Activated naive CD4-positive, alpha-beta T cell treated with anti-CD3 and anti-CD28 coated beads, Interleukin-2, amount 50 U/mL, for 24 hours (primary cell): Measurements from ENCODE around the gene CACNA1F.

ENCODE experiments used
- H3K27ac Mint-ChIP-seq: one replicate; pipeline ENCODE4 v1.8.0; 2021; ENCODE audit warnings: mild to moderate bottlenecking, mixed read lengths
- H3K27me3 Mint-ChIP-seq: one replicate; pipeline ENCODE4 v1.8.0; 2021; ENCODE audit warnings: mixed read lengths
- H3K36me3 Mint-ChIP-seq: one replicate; pipeline ENCODE4 v1.8.0; 2021; ENCODE audit warnings: mixed read lengths
- H3K4me1 Mint-ChIP-seq: one replicate; pipeline ENCODE4 v1.8.0; 2021; ENCODE audit warnings: mixed read lengths
- H3K4me3 Mint-ChIP-seq: one replicate; pipeline ENCODE4 v1.8.0; 2021; ENCODE audit warnings: mild to moderate bottlenecking, mixed read lengths
- H3K9me3 Mint-ChIP-seq: one replicate; pipeline ENCODE4 v1.8.0; 2021; ENCODE audit warnings: mixed read lengths

CACNA1F gene

DNA sequence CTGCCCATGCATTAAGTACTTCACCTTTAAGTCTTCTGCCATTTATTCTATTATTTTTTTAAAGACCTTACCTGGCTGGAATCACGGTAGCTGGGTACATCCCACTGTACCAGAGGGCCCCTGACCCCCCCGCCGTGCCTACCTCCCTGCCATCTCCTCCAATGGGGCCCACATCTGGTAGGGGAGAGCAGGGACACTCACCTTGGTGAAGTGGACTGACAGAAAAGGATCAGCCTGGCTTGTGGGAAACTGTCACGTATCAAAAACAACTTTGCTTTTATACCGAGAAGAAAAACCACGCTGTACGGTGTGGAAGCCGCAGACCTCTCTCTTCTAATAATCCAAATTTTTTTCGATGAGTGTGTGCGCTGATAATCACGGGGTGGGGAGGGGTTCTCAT, 31.3 kb upstream of the CACNA1F start, which contains the start of gene FOXP3:
TSS of gene FOXP3 (minus strand) at position 251 of the 400 bp plus-strand sequence. CDS start 6,205 bp downstream, outside the sequence.
- peaks cover 45% of the 10 kb centered on the region for H3K4me1 Mint-ChIP-seq
- H3K4me3 Mint-ChIP-seq = peak within 1 kb of the TSS; percentile 64
- H3K36me3 Mint-ChIP-seq = no peaks in the 10 kb centered on the region
- peak within 1 kb of the TSS; percentile 87 for H3K27ac Mint-ChIP-seq
- H3K27me3 Mint-ChIP-seq = no peaks in the 10 kb centered on the region
- no peaks in the 10 kb centered on the region for H3K9me3 Mint-ChIP-seq

- Mint-ChIP-seq H3K36me3 (no peaks in the 10 kb centered on the region), H3K4me1 (peaks cover 49% of the 10 kb centered on the region), H3K27ac (peak overlapping the region; percentile 87), H3K27me3 (no peaks in the 10 kb centered on the region), H3K9me3 (no peaks in the 10 kb centered on the region), H3K4me3 (no peak overlapping the region)
Observed at GRCh38 chrX:49263631-49264030, 30.5 kb upstream of the CACNA1F start.

DNA sequence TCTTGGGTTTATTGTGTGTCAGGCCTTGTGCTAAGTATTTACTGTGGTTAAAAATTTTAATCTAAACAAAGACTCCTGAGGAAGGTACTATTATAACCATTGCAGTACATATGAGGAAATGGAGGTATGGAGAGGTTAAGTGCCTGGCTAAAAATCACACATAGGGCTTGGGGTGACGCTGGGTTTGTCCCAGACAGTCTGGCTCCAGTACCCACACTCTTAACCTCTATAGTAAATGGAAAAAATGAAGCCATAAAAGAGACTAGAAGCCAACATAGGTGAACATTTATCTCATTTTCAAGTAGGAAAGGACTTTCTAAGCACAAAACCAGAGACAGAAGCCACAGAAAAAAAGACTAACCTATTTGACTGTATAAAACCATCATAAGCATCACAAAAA, 29.5 kb upstream of the CACNA1F start:
- Mint-ChIP-seq H3K27ac (peak overlapping the region; percentile 66), H3K4me1 (peaks cover 48% of the 10 kb centered on the region), H3K4me3 (no peak overlapping the region), H3K27me3 (no peaks in the 10 kb centered on the region), H3K9me3 (no peaks in the 10 kb centered on the region), H3K36me3 (no peaks in the 10 kb centered on the region)

DNA sequence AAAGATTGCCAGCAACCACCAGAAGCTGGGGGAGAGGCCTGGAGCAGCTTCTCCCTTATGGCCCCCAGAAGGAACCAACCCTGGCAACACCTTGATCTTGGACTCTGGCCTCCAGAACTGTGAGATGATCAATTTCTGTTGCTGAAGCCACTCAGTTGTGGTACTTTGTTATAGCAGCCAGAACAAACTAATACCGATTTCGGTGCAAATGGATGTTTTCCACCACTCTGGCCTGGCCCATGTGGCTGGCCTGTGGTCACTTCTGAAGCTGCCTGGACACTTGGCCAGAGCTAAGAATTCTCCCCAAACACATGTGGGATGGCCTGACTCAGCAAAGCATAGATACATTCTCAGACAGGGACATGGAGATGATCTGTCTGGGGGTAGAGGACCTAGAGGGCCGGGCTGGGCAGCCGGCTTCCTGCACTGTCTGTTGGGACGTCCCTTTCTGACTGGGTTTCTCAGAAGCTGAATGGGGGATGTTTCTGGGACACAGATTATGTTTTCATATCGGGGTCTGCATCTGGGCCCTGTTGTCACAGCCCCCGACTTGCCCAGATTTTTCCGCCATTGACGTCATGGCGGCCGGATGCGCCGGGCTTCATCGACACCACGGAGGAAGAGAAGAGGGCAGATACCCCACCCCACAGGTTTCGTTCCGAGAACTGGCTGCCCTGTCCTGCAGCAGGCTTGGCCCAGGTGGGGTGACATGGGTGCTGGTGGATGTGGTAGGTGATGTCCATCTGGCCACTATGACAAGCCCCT, 27.3 kb upstream of the CACNA1F start:
- H3K36me3 Mint-ChIP-seq = no peaks in the 10 kb centered on the region
- H3K4me1 Mint-ChIP-seq = peaks cover 46% of the 10 kb centered on the region
- H3K27me3 Mint-ChIP-seq = no peaks in the 10 kb centered on the region
- no peak overlapping the region for H3K4me3 Mint-ChIP-seq
- peak overlapping the region; percentile 30 for H3K27ac Mint-ChIP-seq
- no peaks in the 10 kb centered on the region for H3K9me3 Mint-ChIP-seq

DNA sequence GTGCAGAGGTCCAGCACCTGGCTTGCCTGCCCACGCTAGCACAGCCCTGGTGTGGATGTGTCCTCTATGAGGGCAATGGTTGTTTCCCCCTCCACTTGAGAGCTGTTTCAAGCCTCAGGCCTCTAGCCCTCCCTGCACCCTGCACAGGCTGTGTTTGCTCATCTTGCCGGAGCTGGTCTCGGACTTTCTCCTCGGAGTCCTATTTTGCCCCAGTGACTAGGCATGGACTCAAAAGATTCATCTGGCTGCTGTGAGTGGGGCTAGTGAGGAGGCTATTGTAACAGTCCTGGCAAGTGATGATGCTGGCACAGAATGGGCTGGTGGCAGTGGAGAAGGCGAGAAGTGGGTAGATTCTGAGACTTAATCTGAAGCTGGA, 25.6 kb upstream of the CACNA1F start:
- Mint-ChIP-seq H3K27me3 (no peaks in the 10 kb centered on the region), H3K4me1 (peaks cover 36% of the 10 kb centered on the region), H3K27ac (peak overlapping the region; percentile 59), H3K4me3 (no peak overlapping the region), H3K9me3 (no peaks in the 10 kb centered on the region), H3K36me3 (no peaks in the 10 kb centered on the region)

DNA sequence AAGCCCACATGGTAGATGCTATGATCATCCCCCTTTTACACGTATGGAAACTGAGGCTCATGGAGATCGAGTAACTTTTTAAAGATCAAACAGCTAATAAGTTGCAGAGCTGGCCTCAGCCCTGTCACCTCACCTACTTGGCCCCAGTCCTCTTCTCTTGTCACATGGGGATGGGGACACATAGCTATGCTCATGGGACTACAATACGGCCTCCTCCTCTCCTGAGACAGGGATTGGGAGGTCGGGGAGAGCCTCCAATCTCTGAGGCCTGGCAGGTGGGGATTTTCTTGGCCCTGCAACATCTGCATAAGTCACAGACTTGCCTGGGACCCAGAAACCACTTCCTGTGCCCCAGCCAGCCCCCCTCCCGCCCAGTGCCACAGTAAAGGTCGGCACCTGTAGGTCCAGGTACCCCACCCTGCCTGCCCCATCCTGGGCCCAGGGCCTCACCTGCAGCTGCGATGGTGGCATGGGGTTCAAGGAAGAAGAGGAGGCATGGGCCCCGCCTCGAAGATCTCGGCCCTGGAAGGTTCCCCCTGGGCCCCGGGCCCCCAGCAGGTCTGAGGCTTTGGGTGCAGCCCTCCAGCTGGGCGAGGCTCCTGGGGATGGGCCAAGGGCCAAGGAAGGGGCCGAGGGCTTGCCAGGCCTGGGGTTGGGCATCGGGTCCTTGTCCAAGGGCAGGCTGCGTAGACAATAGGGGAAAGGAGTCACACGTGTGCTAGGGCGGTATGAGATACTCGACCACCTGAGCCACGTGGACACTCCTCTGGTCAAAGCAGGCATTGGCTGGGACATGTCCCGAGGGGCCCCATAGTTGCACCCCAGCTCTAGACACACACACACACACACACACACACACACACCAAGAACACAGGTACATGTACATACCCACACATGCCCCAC, 25.0 kb upstream of the CACNA1F start:
- Mint-ChIP-seq H3K9me3 (no peaks in the 10 kb centered on the region), H3K4me1 (peaks cover 36% of the 10 kb centered on the region), H3K27ac (peak overlapping the region; percentile 77), H3K4me3 (no peak overlapping the region), H3K27me3 (no peaks in the 10 kb centered on the region), H3K36me3 (no peaks in the 10 kb centered on the region)

- Mint-ChIP-seq H3K27me3 (no peaks in the 10 kb centered on the region), H3K4me1 (peaks cover 28% of the 10 kb centered on the region), H3K4me3 (no peak overlapping the region), H3K27ac (no peak overlapping the region), H3K9me3 (no peaks in the 10 kb centered on the region), H3K36me3 (peaks cover 3% of the 10 kb centered on the region)
Observed at GRCh38 chrX:49257074-49257790, 24.1 kb upstream of the CACNA1F start.

- Mint-ChIP-seq H3K36me3 (peaks cover 3% of the 10 kb centered on the region), H3K9me3 (no peaks in the 10 kb centered on the region), H3K27ac (peak overlapping the region; percentile 68), H3K4me1 (peaks cover 22% of the 10 kb centered on the region), H3K27me3 (no peaks in the 10 kb centered on the region), H3K4me3 (no peak overlapping the region)
Observed at GRCh38 chrX:49256268-49256995, 23.3 kb upstream of the CACNA1F start.

DNA sequence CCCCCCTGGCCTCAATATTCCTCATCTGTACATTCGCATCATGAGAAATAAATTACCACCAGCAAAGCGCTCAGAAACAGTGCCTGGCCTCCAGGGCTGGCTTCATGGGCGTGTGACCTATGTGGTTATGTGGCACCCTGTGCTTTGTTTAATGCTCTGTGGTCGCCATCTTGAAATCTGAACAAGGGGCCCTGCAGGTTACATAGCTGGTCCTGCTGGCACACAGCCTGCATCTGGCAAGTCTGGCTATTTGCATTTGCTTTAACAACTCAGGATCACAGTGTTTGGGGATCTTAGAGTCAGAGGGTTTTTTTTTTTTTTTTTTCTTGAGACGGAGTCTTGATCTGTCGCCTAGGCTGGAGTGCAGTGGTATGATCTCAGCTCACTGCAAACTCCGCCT, 21.5 kb upstream of the CACNA1F start:
- H3K9me3 Mint-ChIP-seq = no peaks in the 10 kb centered on the region

DNA sequence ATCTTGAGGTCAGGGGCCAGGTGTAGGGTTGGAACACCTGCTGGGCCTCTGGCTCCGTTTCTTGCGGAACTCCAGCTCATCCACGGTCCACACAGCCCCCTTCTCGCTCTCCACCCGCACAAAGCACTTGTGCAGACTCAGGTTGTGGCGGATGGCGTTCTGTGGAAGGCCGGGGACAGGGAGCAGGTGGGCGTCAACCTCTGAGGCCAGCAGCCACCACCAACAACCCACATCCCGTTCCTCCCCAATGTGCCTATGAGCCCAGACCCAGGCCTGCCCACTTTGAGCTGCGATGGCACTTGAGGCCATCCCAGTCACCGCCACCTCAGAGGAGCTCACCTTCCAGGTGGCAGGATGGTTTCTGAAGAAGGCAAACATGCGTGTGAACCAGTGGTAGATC, 18.2 kb upstream of the CACNA1F start:
- H3K9me3 Mint-ChIP-seq = no peaks in the 10 kb centered on the region
- no peak overlapping the region for H3K27ac Mint-ChIP-seq
- no peaks in the 10 kb centered on the region for H3K4me1 Mint-ChIP-seq
- H3K36me3 Mint-ChIP-seq = peaks cover 5% of the 10 kb centered on the region
- H3K27me3 Mint-ChIP-seq = no peaks in the 10 kb centered on the region
- no peak overlapping the region for H3K4me3 Mint-ChIP-seq

More for the DNA sequence above, 21.5 kb upstream of the CACNA1F start:
- H3K27me3 Mint-ChIP-seq = no peaks in the 10 kb centered on the region
- H3K4me3 Mint-ChIP-seq = no peak overlapping the region
- H3K36me3 Mint-ChIP-seq = peaks cover 5% of the 10 kb centered on the region
- no peak overlapping the region for H3K27ac Mint-ChIP-seq
- peaks cover 18% of the 10 kb centered on the region for H3K4me1 Mint-ChIP-seq

DNA sequence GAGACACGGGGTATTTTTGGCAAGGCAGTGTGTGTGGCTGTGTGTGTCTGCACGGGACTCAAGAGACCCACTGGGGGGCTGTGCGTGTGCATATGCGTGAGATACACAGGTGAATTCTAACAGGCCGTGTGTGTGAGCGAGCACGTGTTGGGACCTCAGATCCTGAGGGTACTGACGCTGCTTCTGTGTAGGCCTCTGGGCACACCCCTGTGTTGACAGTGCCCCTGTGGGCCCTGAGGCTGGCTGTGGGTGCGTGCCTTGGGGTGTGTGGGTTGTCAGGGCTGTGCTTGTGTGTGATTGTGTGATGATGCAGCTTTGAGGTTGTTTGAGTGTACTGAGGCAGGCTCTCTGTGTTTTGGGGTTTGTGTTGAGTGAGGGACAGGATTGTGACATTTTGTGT, 17.4 kb upstream of the CACNA1F start:
- no peak overlapping the region for H3K27ac Mint-ChIP-seq
- H3K36me3 Mint-ChIP-seq = peaks cover 7% of the 10 kb centered on the region
- H3K27me3 Mint-ChIP-seq = no peaks in the 10 kb centered on the region
- no peaks in the 10 kb centered on the region for H3K9me3 Mint-ChIP-seq
- no peaks in the 10 kb centered on the region for H3K4me1 Mint-ChIP-seq
- no peak overlapping the region for H3K4me3 Mint-ChIP-seq

DNA sequence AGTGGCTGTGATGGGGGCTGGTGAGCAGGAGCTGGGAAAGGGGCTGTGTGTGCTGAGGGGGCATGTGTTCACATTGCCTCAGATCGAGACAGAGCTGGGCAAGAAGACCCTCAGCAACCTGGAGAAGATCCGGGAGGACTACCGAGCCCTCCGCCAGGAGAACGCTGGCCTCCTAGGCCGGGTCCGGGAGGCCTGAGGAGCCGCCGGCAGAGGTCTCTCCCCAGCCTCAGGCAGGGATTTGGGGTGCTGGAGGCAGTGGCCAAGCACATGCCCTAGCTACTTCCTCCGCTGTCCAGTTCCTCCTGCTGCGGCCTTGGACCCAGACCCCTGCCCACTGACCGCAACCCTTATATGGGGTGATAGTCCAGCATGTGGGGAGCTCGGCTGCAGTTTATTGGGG, 16.9 kb upstream of the CACNA1F start:
- Mint-ChIP-seq H3K9me3 (no peaks in the 10 kb centered on the region), H3K27ac (no peak overlapping the region), H3K4me1 (no peaks in the 10 kb centered on the region), H3K27me3 (no peaks in the 10 kb centered on the region), H3K36me3 (peaks cover 7% of the 10 kb centered on the region), H3K4me3 (no peak overlapping the region)

DNA sequence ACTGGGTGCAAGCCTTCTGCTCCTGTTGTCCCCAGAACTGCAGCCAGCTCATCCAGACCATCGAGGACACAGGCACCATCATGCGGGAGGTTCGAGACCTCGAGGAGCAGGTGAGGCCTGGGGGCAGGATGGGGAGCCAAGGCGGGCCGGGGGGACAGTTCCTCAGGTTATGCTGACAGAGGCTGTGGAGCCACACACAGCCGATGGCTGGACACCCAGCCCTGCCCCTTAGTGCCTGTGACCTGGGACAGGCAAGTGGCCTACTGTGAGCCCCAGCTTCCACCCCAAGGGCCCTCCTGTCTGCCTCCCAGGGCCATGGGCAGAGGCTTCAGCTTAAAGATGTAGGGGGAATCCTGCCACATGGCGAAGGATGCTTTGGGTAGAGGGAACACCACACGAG, 16.5 kb upstream of the CACNA1F start:
- H3K36me3 Mint-ChIP-seq = peaks cover 7% of the 10 kb centered on the region
- no peak overlapping the region for H3K4me3 Mint-ChIP-seq
- H3K9me3 Mint-ChIP-seq = no peaks in the 10 kb centered on the region

DNA sequence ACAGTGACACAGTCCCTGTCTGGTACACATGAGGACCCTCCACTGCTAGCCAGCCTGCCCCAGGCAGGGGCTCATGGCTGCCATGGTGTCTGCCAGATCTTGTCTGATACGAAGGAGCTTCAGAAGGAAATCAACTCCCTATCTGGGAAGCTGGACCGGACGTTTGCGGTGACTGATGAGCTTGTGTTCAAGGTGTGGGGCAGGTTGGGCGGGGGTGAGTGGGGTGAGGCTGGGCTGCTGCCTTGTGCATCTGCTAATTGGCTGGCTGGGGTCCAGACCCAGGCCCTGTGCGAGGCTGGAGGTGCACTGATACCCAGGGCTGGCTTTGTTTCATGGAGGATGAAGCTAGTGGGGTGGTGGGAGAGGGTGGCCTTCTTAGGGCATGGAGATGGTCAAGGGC, 15.9 kb upstream of the CACNA1F start:
- Mint-ChIP-seq H3K27ac (peak overlapping the region; percentile 74), H3K9me3 (no peaks in the 10 kb centered on the region), H3K4me1 (peaks cover 2% of the 10 kb centered on the region), H3K4me3 (no peak overlapping the region), H3K27me3 (no peaks in the 10 kb centered on the region), H3K36me3 (peaks cover 9% of the 10 kb centered on the region)

More for the DNA sequence above, 16.5 kb upstream of the CACNA1F start:
- Mint-ChIP-seq H3K27me3 (no peaks in the 10 kb centered on the region), H3K4me1 (no peaks in the 10 kb centered on the region), H3K27ac (no peak overlapping the region)
